GM19193 (cell line): ENCODE measurements around the gene ANO1.

ENCODE experiments used
- POLR2A ChIP-seq: IDR thresholded peaks from 4 replicates; pipeline ENCODE4 v1.6.1; 2011; ENCODE audit not compliant: insufficient read depth, insufficient read length; ENCODE audit errors: extremely low read depth

Gene ANO1

DNA sequence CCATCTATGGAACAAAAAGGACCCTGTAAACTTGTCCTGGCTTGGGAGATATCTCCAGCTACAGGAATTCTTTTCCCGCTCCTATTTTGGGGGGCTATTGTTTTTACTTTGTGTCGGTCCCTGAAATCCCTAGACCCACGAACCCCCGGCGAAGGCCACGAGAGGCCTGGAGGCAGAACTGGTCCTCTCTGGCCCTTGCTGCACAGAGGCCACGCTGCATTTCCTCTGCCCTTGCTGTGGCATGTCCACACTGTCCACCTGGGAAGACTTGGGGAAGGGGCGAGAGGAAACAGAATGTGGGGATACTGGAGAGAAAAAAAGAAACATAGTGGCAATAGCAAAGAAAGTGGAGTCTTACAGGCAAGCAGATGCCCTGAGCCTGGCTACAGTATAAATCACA lies 2.3 kb upstream of the ANO1 start:
- no peak for TF ChIP-seq POLR2A

DNA sequence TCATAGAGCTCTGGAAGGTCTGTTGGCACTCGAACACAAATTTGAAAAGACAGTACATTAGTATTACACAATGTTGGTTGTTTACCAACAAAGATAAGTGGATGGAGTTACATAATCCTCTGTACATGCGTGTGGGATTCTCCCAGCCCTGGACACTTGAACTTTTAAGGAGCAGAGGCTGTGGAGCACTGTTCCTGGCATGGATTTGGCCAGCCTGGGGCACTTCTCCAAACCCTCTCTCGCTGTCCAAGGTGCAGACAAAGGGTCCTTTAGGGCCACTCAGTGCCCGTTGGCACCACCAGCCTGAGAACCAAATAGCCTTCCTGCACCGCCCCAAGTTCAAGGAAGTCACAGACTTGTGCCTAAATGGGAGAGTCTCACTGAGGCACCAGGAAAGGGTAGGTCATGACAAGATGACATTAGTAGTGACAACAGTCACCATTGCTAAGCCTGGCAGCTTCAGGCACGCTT lies 1.6 kb upstream of the ANO1 start:
- no peak for TF ChIP-seq POLR2A

DNA sequence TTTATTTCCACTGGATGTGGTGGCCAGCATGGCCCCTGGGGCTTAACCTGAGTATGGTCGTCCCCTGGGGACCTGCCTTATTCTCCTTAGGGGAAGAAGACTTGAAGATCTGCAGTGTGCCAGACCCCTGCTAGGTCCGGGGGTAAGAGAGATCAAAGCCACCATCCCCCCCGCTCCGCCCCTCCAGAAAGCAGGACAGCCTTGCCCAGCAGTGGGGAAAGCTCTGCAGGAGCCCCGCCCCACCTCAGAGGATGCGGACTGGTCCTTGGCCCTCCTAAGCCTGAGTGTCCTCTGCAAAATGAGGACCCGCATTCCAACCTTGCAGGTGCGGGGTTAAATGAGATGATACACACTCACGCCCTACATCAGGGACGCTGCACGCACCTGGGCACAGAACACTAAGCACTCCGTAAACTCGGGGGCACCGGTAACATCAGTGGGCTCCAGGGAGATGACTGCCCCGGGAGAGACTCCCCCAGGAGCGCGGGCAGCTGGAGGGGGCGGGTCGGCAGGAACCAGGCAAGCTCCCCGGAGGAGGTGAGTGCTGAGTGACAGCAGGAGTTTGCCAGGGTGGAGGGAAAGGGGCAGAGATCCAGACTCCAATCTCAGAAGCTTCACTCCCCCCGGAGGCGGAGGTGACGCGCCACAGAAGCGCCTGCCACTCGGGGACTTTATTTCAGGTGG lies 564 bp upstream of the ANO1 start:
- TF ChIP-seq POLR2A: no peak

DNA sequence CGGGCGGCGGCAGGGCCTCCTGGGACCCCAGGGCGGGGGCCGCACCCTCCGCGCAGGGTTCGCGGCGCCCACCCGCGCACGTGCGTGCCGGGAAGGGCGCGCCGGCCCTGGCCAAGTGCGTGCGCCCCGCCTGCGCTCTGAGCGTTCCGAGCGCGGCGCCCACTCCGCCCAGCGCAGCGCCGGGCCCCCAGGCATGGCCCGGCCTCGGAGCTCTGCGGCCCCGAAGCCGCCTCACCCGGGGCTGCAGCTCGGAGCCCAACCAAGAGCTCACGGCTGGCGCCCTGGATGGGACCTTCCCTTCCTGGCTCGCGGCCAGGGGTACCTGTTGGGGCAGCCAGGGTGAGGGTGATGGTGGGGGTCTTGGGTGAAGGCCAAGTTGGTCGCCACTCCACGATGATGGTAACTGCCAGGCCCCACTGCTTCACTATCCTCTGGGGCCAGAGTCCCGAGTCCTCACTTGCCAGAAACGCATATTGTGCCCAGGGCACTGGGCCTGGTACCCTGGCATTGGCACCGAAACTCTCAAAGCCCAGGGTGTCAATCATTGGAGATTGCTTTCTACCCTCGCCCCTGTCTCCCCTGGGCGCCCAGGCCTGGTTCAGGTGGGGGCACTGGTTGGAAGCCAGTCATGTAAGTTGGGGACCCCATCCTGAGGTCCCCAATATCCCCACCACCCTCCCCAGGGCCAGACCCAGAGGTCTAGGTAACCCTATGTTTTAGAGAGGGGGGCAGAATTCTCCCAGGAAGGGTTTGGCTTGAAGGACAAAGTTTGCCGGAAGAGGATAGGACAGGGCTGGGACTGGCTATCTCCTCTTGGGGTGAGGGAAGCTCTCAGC lies 882 bp downstream of the ANO1 start:
- no peak for TF ChIP-seq POLR2A

DNA sequence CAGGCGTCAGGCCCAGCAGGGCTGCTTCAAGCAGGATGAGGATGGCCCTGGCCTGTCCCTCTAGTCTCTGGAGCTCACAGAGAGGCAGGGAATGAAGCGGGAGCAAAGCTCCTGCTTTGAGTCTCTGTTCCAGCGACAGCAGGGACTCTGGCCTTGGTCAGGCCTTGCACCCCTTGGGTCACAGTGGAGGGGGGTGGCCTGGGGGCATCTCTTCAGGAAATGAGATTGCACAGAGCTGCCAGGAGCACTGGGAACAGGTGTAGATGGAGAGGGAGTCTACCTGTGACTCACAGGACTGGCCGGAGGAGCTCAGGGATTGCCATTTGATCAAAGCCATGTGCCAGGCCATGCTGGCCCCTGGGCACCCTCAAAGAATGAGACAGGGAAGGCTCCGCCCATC lies 1.6 kb downstream of the ANO1 start:
- TF ChIP-seq POLR2A: no peak

DNA sequence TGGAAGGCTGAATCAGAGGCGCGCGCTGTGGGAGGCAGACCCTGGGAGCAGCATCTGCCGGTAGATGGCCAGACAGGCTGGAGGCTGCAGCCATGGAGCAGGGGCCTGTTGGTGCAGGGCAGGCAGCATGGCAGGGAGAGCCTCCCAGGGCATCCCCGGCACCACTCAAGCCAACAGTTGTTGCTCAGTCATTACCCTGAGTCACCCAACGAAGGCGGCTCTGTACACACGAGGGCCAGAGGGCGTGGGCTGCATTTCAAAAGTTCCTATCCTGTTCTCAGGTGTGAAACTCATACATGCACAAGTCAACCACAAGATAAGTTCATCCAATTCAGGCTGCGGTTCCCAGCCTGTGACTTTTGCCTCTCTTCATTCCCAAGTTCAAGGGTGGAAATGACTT lies 2.6 kb downstream of the ANO1 start:
- no peak for TF ChIP-seq POLR2A

DNA sequence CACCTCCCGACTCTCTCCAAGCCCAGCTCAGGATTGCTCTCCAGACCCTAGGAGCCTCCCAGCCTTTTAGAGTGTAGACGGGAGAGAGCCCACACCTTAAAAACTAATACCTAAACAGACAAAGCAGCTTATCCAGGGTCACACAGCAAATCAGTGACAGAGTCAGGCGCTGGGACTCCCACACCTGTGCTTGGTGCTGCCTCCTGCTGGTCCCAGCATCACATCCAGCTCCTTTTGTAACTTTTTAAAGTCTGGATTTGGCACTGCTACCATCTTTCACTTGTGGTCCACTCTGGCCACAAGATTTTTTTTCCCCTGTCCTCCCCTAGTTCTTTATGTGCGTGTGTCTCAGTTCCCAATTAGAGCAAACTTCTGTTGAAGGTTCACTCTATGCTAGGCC lies 4.7 kb downstream of the ANO1 start:
- no peak for TF ChIP-seq POLR2A

DNA sequence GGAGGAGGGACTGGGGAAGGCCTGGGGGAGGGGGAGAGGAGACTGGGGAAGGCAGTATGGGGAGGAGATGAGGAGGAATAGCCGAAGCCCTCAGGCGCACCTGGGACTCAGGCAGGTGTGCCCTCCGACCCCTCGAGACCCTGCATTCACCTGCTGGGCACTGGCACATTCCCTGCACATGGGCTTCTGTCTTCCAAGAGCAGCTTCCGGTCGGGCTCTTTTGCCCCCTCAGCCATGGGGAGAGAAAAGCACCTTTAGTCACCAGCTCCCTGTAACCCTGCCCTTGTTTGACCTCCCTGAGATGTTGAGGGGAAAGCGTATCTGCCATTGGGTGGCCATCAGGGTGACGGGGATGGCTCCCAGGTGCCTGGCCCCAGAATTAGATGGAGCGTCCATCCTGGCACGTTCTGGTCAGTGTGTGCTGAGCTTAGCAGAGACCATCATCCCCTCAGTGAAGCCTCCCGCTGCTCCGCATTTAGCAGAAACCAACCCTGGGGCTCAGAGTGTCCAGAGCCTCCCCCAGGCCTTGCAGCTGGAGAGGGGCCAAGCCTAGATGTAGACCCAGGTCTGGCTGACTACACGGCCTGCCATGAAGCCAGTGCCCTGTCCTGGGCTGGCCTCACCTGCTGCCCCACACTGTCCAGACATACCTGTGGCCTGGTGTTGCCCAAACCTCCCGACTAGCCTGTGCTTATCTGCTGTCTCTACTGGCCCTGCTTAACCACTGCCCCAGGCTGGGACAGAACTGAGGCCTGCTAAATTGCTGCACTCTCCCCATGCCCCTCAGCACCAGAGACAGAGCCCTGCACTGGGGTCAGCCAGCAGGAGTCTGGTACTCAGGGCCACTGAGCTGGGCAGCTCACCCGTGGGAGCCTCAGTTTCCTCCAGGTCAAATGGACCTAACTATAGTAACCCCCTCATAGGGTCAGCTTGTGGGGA lies 6.2 kb downstream of the ANO1 start:
- no peak for TF ChIP-seq POLR2A

DNA sequence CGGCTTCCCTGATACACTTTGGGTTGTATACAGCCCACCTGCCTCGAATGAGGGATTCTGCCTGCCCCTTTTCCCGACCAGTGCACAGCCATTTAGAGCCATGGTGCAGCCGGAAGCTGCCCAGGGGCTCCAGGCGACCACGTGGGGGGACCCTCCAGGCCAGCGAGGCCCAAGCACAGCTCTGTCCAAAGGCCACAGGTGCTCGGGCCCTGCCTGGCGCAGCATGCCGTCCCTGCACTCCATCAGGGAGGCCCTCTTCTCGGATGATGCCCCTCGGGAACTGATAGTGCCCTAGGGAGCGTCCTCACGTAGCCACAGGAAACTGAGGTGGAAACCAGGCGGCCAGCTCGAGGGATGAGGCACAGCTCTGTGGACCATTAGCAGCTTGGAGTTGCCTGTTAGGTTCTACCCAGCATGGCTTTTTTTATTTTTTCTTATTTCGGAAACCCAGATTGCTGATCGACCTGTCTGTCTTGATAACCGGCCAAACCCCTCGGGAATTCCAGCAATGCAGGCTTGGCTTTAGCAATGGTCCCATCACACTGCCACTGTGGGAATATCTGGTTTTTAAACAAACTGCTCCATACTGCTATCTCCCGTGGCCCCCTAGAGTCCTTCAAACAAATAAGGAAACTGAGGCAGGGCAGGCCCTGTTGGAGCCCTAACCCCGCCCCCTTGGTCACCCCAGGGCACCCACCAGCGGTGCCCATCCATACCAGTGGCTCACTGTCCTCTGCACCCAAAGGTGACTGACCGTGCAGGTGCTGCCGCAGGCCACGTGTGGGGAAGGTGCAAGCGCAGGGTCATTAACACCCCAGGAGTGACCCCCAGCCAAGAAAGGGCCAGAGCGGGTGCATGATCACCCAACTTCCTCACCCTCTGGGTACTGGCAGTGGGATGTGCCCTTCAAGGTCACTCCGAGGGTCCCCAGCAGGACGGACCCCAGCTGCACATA lies 8.0 kb downstream of the ANO1 start:
- TF ChIP-seq POLR2A: no peak

DNA sequence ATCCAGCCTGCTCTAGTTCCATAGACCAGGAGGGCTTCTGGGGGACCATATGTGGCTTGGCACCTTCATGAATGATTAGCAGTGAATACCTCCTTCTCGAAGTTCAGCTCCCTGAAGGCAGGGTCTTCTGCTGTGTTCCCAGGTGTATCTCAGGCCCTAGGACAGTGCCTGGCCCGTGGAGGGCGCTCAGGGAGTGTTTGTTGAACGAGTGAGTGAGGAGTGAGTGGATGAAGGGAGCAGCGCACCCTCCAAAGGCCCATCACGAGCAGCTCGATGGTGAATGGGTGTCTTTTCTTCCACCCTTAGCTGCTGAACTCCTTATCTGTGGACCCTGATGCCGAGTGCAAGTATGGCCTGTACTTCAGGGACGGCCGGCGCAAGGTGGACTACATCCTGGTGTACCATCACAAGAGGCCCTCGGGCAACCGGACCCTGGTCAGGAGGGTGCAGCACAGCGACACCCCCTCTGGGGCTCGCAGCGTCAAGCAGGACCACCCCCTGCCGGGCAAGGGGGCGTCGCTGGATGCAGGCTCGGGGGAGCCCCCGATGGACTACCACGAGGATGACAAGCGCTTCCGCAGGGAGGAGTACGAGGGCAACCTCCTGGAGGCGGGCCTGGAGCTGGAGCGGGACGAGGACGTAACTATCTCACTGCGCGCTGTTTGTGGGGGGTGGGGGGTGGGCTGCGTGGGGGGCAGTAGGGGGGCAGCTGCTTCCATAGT lies 9.5 kb downstream of the ANO1 start:
- TF ChIP-seq POLR2A: no peak

DNA sequence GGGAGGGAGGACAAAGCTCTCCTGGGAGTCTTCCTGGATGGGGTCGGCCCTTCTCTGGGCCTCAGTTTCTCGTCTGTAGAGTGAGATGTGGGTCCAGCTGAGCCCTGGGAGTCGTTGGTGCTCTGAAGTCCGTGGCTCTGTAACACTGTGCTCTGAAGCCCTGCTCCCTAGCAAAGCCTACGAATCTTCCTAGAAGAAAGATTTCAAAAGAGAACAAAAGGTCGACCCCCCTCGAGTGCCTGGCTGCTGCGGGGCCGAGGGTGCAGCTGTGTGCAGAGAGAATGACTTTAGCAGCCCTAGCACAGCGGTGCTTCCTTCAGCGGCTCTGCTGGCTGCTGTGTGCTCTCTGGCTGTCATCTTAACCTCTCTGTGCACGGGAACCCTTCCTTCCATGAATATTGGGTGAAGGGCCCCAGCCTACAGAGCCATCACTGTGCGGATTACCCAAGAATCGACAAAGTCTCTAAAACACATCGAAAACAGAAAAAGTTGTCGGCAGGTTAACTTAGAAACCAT lies 10.7 kb downstream of the ANO1 start:
- TF ChIP-seq POLR2A: no peak

DNA sequence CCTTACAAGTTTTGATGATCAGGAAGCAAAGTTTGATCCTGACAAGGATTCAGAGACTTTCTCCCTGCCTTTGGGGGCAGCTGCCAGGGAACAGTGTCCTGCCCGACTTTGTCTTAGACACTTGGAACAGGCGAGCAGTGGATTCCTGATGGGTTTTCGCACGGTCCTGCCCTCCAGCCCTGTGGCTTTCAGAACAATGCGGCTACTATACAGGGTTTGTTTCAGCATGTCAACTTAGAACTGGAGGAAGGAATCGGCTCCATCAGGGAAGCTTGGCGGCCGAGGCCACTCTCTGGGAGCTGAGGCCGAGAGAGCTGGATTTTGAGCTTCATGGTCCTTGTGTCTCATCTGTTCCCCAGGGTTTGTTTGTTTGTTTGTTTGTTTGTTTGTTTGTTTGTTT lies 11.5 kb downstream of the ANO1 start:
- no peak for TF ChIP-seq POLR2A

DNA sequence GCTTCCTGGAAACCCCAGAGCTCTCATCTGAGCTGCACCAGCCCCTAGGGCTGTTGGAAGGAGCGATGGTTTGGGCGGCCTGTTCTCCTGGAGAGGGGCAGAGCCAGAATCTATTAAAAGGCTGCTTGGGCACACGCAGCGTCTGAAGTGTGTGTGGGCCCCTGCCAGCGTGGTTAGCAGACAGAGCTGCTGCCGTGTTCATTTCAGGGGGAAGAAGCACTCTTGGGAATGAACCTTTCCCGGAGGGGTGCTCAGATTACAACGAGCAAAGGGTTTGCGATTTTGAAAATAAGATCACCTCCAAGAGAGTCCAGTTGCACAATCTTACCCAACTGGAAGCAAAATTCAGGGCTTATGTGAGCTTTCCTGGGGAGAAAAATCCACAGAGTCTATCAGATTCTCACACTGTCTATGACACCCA lies 12.9 kb downstream of the ANO1 start:
- no peak for TF ChIP-seq POLR2A

DNA sequence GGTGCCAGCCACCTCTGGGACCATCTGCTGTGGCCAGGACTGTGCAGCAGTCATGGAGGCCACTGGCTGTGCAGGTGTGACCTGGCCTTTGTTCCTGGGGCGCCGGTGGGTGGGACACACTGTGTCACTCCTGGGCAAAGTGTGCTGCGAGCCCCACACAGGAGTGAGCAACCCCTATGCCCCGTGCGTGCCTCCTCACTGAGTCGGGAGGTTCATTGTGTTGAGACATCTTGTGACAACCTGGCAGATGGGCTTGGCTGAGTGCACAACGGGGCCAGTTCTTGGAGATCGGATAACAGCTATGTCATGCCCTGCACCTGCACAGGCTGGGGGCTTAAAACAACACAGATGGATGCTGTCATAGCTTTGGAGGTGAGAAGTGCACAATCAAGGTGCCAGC lies 13.5 kb downstream of the ANO1 start:
- no peak for TF ChIP-seq POLR2A
